ENCODE data around the gene CSTF2. TPM values are rescaled to one million over a fixed set of nuclear protein-coding genes. Genes with fewer than 3 reads are reported as not detected.

The CSTF2 gene
- total and polyA plus RNA-seq, 7 donors, result 3.3 to 14.0 (median 4.9) TPM

DNA sequence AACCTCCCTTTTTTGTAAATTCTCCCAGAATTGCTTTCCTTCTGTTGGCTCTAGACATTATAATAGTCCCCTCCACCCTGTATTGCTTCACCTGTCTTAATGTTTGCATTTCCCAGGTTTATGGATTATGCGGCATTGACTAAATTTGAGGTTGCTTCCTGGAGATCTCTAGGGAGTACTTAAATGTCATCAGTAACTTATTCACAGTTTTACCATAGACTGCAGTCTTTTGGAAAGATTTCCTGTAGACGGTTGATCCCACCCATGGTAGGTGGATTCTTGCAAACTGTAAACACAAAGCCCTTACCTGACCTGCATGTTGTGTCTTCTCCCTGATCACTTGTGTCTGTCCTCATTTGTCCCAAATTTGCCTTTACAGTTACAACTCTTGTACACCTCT is 60.2 kb downstream of the CSTF2 start:
- TF ChIP-seq, protein P1, sequence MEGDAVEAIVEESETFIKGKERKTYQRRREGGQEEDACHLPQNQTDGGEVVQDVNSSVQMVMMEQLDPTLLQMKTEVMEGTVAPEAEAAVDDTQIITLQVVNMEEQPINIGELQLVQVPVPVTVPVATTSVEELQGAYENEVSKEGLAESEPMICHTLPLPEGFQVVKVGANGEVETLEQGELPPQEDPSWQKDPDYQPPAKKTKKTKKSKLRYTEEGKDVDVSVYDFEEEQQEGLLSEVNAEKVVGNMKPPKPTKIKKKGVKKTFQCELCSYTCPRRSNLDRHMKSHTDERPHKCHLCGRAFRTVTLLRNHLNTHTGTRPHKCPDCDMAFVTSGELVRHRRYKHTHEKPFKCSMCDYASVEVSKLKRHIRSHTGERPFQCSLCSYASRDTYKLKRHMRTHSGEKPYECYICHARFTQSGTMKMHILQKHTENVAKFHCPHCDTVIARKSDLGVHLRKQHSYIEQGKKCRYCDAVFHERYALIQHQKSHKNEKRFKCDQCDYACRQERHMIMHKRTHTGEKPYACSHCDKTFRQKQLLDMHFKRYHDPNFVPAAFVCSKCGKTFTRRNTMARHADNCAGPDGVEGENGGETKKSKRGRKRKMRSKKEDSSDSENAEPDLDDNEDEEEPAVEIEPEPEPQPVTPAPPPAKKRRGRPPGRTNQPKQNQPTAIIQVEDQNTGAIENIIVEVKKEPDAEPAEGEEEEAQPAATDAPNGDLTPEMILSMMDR (IDR thresholded peaks at IDR 0.05), result no peak
- no peak overlapping the region for H3K27ac ChIP-seq
- H3K4me1 ChIP-seq, result no peaks in the 10 kb centered on the region
- H3K36me3 ChIP-seq (ENCODE audit: insufficient read depth in 1 of 2, low read depth in 1 of 2), result no peaks in the 10 kb centered on the region
- 29 to 78% (median 61%) methylated on average over 2 of the region's 2 CpGs for WGBS, 3 donors
- DNase-seq (no peak), ATAC-seq (no peak)
- H3K27me3 ChIP-seq (ENCODE audit: insufficient read depth in 3 of 3, low read length in 2 of 3), result peaks cover 0 to 13% (median 0%) of the 10 kb centered on the region in 3 donors
- no peak overlapping the region for H3K4me3 ChIP-seq
- intact Hi-C loops (cut with DNase I), result no loop called here
- no peaks in the 10 kb centered on the region for H3K9me3 ChIP-seq

- Histone ChIP-seq H3K4me1 (no peaks in the 10 kb centered on the region), H3K9me3 (no peaks in the 10 kb centered on the region), H3K27me3 (ENCODE audit: insufficient read depth in 3 of 3, low read length in 2 of 3) (peaks cover 0 to 8% (median 0%) of the 10 kb centered on the region in 3 donors), H3K36me3 (ENCODE audit: insufficient read depth in 1 of 2, low read depth in 1 of 2) (no peaks in the 10 kb centered on the region), H3K27ac (no peak overlapping the region), H3K4me3 (no peak overlapping the region)
- intact Hi-C loops (cut with DNase I), result no loop called here
- 53 to 54% (median 53%) methylated on average over 4 of the region's 4 CpGs for WGBS, 3 donors
- no peak for DNase-seq
- TF ChIP-seq, protein P1 (IDR thresholded peaks at IDR 0.05), result no peak
- ATAC-seq, result no peak
Measured at GRCh38 chrX:100883654-100884053, 63.5 kb downstream of the CSTF2 start.

Other genes with a start within 250 kb of the CSTF2 start
- under 1 TPM in 1 of 4 donors, not detected in 3; 0.69 TPM for gene TNMD, start 235.5 kb upstream of the CSTF2 start, total RNA-seq
- under 1 TPM in 2 of 3 donors, not detected in 1; 0.03 to 0.06 TPM for gene TNMD, start 235.5 kb upstream of the CSTF2 start, polyA plus RNA-seq
- gene TSPAN6, start 183.6 kb upstream of the CSTF2 start, total RNA-seq, result 1 to 10 TPM; 2.1 to 3.8 (median 2.8) TPM
- gene TSPAN6, start 183.6 kb upstream of the CSTF2 start, polyA plus RNA-seq, result 1 to 10 TPM; 3.3 to 4.3 (median 3.8) TPM
- 1 to 10 TPM; 4.9 to 7.3 (median 5.1) TPM for gene SRPX2, start 176.2 kb upstream of the CSTF2 start, total RNA-seq
- gene SRPX2, start 176.2 kb upstream of the CSTF2 start, polyA plus RNA-seq, result 1 to 10 TPM; 2.1 to 2.8 (median 2.3) TPM
- 1 to 10 TPM; 1.6 to 2.2 (median 2.0) TPM for gene SYTL4, start 88.3 kb upstream of the CSTF2 start, total RNA-seq
- 1 to 10 TPM; 1.3 to 1.6 (median 1.4) TPM for gene SYTL4, start 88.3 kb upstream of the CSTF2 start, polyA plus RNA-seq
- gene NOX1, start 54.0 kb downstream of the CSTF2 start, total RNA-seq, result not detected
- not detected for gene NOX1, start 54.0 kb downstream of the CSTF2 start, polyA plus RNA-seq
- under 1 TPM in 3 of 4 donors, not detected in 1; 0.08 to 0.28 (median 0.09) TPM for gene XKRX, start 108.5 kb downstream of the CSTF2 start, total RNA-seq
- under 1 TPM in 2 of 3 donors, not detected in 1; 0.05 to 0.26 TPM for gene XKRX, start 108.5 kb downstream of the CSTF2 start, polyA plus RNA-seq
- gene ARL13A, start 149.3 kb downstream of the CSTF2 start, total RNA-seq, result not detected
- gene ARL13A, start 149.3 kb downstream of the CSTF2 start, polyA plus RNA-seq, result not detected
- gene TRMT2B, start 231.7 kb downstream of the CSTF2 start, total RNA-seq, result 10 to 100 TPM; 10.5 to 19.5 (median 13.3) TPM
- gene TRMT2B, start 231.7 kb downstream of the CSTF2 start, polyA plus RNA-seq, result 10 to 100 TPM in 1 of 3 donors, 1 to 10 TPM in 2; 7.2 to 27.0 (median 9.1) TPM